Measurements from ENCODE around the gene TRMT10C.
"Not testable (repeated sequence)": the region's sequence is repeated elsewhere in the genome, so short reads cannot be mapped to it uniquely, and the experiment has no call there.

The TRMT10C gene

DNA sequence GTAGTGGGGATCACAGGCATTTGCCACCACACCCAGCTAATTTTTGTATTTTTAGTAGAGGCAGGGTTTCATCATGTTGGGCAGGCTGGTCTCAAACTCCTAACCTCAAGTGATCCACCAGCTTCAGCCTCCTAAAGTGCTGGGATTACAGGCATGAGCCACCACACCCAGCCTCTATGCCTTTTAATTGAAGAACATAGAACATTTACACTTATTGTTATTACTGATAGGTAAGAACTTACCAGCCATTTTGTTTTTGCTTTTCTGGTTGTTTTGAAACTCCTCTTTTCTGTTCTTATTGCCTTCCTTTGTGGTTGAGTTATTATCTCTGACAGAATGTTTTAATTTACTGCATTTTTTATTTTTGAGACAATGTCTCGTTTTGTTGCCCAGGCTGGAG is 41.5 kb downstream of the TRMT10C start:
- H3K27me3 ChIP-seq (ENCODE audit: insufficient read depth, poor library complexity, severe bottlenecking): no peaks in the 10 kb centered on the region
- no peak overlapping the region for H3K27ac ChIP-seq (replicated peaks)
- no peak for DNase-seq (ENCODE audit: low read depth in 1 of 2, low spot score in 1 of 2)
- TF ChIP-seq SPI1 (IDR thresholded peaks at IDR 0.05; ENCODE audit: borderline replicate concordance, low read depth) (no peak), POLR2AphosphoS5 (IDR thresholded peaks at IDR 0.05; ENCODE audit: low read depth) (no peak), GABPA (IDR thresholded peaks at IDR 0.05; ENCODE audit: low read depth) (no peak)
- TF ChIP-seq, protein P1, sequence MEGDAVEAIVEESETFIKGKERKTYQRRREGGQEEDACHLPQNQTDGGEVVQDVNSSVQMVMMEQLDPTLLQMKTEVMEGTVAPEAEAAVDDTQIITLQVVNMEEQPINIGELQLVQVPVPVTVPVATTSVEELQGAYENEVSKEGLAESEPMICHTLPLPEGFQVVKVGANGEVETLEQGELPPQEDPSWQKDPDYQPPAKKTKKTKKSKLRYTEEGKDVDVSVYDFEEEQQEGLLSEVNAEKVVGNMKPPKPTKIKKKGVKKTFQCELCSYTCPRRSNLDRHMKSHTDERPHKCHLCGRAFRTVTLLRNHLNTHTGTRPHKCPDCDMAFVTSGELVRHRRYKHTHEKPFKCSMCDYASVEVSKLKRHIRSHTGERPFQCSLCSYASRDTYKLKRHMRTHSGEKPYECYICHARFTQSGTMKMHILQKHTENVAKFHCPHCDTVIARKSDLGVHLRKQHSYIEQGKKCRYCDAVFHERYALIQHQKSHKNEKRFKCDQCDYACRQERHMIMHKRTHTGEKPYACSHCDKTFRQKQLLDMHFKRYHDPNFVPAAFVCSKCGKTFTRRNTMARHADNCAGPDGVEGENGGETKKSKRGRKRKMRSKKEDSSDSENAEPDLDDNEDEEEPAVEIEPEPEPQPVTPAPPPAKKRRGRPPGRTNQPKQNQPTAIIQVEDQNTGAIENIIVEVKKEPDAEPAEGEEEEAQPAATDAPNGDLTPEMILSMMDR (IDR thresholded peaks at IDR 0.05; ENCODE audit: insufficient read depth, low read length): no peak
- TF ChIP-seq, protein P2, sequence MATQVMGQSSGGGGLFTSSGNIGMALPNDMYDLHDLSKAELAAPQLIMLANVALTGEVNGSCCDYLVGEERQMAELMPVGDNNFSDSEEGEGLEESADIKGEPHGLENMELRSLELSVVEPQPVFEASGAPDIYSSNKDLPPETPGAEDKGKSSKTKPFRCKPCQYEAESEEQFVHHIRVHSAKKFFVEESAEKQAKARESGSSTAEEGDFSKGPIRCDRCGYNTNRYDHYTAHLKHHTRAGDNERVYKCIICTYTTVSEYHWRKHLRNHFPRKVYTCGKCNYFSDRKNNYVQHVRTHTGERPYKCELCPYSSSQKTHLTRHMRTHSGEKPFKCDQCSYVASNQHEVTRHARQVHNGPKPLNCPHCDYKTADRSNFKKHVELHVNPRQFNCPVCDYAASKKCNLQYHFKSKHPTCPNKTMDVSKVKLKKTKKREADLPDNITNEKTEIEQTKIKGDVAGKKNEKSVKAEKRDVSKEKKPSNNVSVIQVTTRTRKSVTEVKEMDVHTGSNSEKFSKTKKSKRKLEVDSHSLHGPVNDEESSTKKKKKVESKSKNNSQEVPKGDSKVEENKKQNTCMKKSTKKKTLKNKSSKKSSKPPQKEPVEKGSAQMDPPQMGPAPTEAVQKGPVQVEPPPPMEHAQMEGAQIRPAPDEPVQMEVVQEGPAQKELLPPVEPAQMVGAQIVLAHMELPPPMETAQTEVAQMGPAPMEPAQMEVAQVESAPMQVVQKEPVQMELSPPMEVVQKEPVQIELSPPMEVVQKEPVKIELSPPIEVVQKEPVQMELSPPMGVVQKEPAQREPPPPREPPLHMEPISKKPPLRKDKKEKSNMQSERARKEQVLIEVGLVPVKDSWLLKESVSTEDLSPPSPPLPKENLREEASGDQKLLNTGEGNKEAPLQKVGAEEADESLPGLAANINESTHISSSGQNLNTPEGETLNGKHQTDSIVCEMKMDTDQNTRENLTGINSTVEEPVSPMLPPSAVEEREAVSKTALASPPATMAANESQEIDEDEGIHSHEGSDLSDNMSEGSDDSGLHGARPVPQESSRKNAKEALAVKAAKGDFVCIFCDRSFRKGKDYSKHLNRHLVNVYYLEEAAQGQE (IDR thresholded peaks at IDR 0.05; ENCODE audit: insufficient replicate concordance, low read depth): no peak
- no peak overlapping the region for H3K4me3 ChIP-seq (replicated peaks; ENCODE audit: insufficient read depth, low read length)

DNA sequence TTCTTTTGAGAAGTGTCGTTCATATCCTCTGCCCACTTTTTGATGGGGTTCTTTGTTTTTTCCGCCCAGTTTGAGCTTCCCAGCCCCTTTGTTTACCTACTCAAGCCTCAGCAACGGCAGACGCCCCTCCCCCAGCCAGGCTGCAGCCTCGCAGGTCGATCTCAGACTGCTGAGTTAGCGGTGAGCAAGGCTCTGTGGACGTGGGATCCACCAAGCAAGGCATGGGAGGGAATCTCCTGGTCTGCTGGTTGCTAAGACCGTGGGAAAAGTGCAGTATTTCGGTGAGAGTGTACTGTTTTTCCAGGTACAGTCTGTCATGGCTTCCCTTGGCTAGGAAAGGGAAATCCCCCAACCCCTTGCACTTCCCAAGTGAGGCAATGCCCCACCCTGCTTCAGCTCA is 43.7 kb downstream of the TRMT10C start:
- H3K27ac ChIP-seq (replicated peaks); H3K27me3 ChIP-seq (ENCODE audit: insufficient read depth, poor library complexity, severe bottlenecking); H3K4me3 ChIP-seq (replicated peaks; ENCODE audit: insufficient read depth, low read length); DNase-seq (ENCODE audit: low read depth in 1 of 2, low spot score in 1 of 2): not testable (repeated sequence)

DNA sequence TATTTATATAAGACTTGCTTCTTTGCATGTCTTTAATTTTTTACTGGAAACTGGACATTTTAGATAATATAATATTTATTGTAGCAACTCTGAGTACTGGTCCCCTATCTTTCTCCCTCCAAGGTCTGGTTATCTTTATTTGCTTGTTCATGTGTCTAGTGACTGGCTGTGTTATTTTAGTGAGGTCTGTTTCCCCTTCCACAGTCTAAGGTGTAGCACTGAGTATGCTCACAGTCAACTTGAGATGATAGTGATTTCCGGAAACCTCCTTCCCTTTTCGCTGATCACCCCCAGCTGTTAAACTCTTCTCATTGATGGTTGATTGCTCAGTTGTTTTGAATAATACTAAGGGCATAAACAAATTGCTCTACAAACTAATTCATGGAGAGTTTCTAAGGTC is 49.4 kb downstream of the TRMT10C start:
- H3K27ac ChIP-seq (replicated peaks): no peak overlapping the region
- TF ChIP-seq SPI1 (IDR thresholded peaks at IDR 0.05; ENCODE audit: borderline replicate concordance, low read depth) (no peak), GABPA (IDR thresholded peaks at IDR 0.05; ENCODE audit: low read depth) (no peak), POLR2AphosphoS5 (IDR thresholded peaks at IDR 0.05; ENCODE audit: low read depth) (no peak)
- TF ChIP-seq, protein P1 (IDR thresholded peaks at IDR 0.05; ENCODE audit: insufficient read depth, low read length): no peak
- TF ChIP-seq, protein P2 (IDR thresholded peaks at IDR 0.05; ENCODE audit: insufficient replicate concordance, low read depth): no peak
- no peak for DNase-seq (ENCODE audit: low read depth in 1 of 2, low spot score in 1 of 2)
- H3K4me3 ChIP-seq (replicated peaks; ENCODE audit: insufficient read depth, low read length): no peak overlapping the region
- no peaks in the 10 kb centered on the region for H3K27me3 ChIP-seq (ENCODE audit: insufficient read depth, poor library complexity, severe bottlenecking)

DNA sequence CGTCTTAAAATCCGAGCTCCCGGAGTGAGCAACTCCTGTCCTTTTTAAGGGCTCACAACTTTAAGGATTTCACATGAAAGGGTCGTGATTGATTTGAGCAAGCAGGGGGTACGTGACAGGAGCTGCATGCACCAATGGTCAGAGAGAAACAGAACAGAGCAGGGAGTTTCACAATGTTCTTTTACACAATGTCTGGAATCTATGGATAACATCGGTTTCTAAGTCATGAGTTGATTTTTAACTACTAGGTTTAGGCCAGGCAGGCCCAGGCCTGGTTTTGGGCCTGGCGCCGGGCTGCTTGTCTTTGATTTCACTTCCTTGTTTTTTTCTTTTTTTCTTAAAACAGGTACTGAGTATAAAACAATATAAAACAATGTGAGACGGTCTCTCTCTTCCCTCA is 51.3 kb downstream of the TRMT10C start:
- H3K27me3 ChIP-seq (ENCODE audit: insufficient read depth, poor library complexity, severe bottlenecking); H3K4me3 ChIP-seq (replicated peaks; ENCODE audit: insufficient read depth, low read length); H3K27ac ChIP-seq (replicated peaks); DNase-seq (ENCODE audit: low read depth in 1 of 2, low spot score in 1 of 2): not testable (repeated sequence)

DNA sequence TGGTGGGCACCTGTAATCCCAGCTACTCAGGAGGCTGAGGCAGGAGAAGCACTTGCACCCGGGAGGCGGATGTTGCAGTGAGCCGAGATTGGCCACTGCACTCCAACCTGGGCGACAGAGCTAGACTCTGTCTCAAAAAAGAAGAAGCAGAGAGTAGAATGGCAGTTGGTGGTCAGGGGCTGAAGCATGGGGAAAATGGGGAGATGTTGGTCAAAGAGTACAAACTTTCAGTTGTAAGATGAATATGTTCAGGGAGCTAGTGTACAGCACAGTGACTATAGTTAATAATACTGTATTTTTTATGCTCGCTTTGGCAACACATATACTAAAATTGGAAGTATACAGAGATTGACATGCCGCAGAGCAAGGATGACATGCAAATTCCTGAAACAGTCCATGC is 53.9 kb downstream of the TRMT10C start:
- Histone ChIP-seq H3K4me3 (replicated peaks; ENCODE audit: insufficient read depth, low read length) (no peak overlapping the region), H3K27me3 (ENCODE audit: insufficient read depth, poor library complexity, severe bottlenecking) (no peaks in the 10 kb centered on the region), H3K27ac (replicated peaks) (no peak overlapping the region)
- TF ChIP-seq SPI1 (IDR thresholded peaks at IDR 0.05; ENCODE audit: borderline replicate concordance, low read depth) (no peak), POLR2AphosphoS5 (IDR thresholded peaks at IDR 0.05; ENCODE audit: low read depth) (no peak), GABPA (IDR thresholded peaks at IDR 0.05; ENCODE audit: low read depth) (no peak)
- TF ChIP-seq, protein P1 (IDR thresholded peaks at IDR 0.05; ENCODE audit: insufficient read depth, low read length): no peak
- TF ChIP-seq, protein P2 (IDR thresholded peaks at IDR 0.05; ENCODE audit: insufficient replicate concordance, low read depth): no peak
- peak in 1 of 2 experiments; percentile 10 for DNase-seq (ENCODE audit: low read depth in 1 of 2, low spot score in 1 of 2)

All from HL-60 (cell line).